Measurements from ENCODE around the gene GRM8.

Gene GRM8

DNA sequence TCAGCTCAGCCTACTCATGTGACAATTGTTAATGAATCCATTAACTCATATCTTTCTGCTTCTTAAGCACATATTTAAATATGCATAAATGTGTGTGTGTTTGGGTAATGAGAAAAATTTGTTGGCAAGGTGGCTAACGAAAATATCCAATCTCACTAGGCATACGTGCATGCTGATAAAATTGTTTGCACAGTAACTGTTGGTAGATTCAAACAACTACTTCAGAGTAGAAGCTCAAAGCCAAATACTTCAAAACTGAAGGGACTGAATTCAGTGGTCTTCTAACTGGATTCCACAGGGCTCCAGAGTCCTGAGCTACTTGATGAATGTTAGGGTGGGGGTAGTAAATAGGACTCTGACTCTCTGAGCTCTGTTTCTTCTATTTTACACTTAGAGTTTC lies 757.0 kb downstream of the GRM8 start:
- no peak for DNase-seq

DNA sequence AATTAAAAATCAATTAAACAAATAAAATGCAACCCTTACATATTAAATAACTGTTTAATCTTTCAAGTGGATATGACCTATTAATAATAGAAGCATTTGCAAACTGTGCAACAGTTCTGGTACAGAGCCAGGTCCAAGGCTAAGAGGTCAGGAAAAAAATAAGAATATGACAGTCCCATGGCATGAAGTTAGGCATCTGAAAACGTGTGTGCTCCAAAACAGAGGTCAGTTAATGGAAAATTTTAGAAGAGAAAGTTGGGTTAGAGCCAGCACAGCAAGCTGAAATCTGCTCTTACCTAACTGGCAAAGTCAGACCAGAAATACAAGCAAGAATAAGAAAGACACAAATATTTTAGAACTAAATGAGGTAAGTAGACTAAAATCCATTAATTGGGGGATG lies 757.7 kb downstream of the GRM8 start:
- DNase-seq: no peak

DNA sequence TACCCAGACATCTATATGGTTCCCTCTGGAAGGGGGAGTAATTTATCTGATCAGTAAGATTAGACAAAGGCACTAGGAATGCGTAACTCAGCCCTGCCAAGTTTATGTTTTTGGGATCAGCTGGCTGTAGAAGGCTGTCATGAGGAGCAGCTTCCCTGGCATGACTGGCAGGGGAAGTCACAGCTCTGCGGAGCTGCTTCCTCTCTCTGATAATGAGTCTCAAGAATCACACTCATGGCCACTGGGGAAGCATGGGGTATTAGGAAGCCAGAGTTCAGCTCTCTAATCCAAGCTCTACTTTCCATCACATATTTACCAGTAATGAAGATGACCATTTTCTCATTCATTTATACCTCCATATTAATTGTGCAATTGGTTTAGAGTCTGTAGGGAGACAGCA lies 758.9 kb downstream of the GRM8 start:
- DNase-seq: no peak

DNA sequence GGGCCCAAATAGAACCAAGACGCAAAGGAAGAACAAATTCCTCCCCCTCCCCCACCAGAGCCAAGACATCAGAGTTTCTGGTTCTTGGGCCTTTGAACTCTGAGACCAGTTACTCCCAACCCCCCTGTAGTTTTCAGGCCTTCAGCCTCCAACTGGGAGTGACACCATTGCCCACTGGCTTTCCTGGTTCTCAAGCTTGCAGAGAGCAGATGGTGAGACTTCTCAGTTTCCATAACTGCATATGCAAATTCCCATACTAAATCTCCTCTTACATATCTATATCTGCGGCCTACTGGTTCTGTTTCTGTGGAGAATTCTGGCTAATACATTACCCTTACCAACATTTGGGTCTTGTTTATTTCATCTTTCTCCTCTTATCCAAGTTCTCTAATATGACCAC lies 762.9 kb downstream of the GRM8 start:
- DNase-seq: no peak

DNA sequence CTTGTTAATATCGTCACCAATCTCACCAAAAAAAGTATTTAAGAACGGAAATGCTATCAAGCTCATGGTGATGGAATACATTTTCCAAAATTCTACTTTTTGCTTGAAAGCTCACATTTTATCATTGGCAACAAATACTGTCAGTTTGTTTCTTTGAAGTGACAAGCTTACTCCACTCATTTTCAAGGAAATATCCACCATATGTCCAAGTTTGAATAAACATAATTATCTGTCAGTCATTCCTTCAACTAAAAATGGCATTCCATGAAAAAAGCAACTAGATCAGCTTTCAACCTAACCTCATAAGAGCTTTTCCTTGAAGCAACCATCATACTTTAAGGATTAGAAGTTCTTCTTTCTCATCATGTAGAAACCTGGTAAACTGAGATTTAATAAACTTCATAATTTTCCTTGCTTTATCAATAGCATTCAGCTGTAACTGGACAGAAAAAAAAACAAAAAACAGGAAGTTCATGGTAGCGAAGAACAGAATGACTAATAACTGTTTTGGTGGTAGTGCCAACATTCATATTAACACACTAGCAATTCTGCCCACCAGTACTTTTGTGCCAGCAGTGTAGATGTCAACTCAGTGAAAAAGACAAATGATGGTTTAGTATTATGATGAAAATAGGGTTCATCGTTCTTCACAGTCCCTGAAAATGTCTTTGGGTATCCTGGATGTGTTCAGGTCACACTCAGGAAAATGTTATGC lies 764.9 kb downstream of the GRM8 start:
- DNase-seq: no peak

DNA sequence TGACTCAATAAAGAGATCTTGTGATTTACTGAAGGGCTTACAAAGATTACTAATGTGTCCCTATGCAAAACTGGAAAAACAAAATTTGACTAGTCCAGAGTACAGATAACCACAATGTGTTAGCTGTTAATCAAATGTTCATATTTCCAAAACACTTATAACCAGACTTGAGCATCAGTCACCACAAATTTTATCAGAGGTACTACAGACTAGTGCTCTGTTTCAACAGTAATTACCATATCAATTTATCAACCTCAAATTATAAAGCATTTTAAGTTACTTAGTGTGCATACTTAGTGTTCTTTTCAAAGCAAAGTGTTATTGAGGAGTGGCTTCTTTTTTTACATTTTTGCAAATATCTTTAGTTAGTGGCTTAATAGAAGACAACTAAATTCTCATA lies 765.9 kb downstream of the GRM8 start:
- DNase-seq: no peak

DNA sequence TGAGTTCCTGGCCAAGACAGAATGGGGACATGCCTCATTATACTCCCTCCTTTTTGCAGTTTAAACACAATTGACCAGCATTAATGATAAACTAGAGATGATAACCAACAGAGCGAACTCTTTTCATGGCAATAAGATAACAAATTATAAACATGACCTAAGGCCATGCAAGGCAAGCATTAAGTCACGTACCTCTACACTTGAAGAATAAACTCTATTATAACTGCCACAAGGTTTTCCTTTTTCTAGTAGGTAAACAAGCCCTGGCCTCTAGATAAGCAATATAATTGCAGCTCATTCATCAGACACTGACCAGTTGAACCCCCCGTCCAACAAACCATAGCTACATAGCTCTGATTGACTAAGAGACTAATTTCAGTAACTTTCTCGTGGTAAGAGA lies 767.0 kb downstream of the GRM8 start:
- no peak for DNase-seq

DNA sequence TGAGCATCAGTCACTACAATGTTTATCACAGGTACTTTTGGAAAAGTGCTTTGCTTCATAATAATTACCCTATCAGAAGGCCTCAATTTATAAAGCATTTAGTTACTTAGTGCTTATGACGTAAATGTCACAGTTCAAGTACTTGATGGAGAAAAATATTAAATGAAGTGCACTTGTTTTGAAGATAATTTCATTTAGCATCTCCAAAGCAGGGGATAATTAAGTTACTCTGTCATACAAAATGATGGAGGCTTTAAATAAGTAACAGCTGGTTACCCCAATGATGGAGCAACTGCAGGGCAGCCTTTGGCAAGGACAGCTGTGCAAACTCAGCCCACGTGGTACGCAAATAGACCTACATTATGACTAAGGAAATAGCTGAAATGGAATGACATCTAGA lies 768.8 kb downstream of the GRM8 start:
- no peak for DNase-seq

DNA sequence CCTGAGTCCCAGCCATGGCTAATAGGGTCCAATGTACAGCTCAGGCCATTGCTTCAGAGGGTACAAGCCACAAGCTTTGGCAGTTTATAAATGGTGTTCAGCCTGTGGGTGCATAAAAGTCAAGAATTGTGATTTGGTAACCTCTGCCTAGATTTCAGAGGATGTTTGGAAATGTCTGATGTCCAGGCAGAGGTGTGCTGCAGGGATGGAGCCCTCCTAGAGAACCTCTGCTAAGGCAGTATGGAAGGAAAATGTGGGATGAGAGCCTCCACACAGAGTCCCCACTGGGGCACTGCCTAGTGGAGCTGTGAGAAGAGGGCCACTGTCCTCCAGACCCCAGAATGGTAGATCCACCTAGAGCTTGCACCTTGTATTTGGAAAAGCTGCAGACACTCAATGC lies 779.9 kb downstream of the GRM8 start:
- no peak for DNase-seq

DNA sequence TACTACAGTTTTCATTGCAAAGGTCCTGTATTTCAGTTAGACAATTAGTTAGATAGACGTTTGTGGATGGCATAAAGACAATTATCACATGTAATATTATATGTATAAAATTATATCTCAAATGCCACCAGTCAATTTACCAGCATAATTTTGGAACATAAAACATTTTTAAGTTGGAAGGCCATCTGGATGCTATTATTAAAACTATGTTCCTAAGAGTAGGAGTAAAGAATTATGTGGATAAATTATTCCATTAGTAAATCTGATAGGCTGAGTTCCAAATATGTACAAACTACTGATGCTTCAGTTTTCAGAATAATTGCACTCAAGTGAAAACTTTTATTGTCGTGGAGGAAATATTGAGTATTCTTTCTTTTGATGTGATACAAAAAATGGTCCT lies 790.3 kb downstream of the GRM8 start:
- DNase-seq: no peak

DNA sequence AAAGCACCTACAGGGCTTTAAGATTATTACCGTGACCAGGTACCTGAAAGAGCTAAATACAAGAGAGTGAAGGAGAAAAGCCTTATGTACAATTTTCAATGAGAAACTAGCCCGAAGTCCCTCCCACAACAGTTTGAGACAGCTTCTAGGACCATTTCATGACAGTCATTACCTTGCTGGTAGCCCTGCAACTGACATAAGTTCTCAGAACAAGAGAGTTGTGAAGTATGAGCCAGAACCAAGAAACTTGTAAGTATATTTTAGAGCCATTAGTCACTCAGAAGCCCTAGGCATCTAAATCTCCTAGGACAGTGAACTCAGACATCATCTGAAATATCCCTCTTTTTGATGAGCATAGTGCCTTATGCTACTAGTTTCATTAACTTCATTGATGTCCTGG lies 792.1 kb downstream of the GRM8 start:
- no peak for DNase-seq

DNA sequence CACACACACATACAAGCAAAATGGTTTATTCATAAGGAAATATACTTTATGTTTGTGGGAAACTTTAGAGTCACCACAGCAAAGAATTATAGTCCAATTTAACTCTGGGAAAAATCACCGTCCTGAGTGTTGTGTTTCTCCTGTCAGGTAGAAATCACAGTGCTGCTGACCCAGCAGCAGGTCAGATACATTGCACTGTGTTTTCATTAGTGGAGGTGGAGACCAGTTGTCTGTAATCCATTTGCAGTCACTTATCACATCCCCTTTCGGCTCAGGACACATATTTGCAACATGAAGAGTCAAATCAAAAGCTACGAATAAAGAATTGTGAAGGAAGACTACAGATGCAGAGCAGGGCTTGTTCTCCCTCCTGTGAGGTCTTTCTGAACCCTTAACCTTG lies 799.6 kb downstream of the GRM8 start:
- no peak for DNase-seq

DNA sequence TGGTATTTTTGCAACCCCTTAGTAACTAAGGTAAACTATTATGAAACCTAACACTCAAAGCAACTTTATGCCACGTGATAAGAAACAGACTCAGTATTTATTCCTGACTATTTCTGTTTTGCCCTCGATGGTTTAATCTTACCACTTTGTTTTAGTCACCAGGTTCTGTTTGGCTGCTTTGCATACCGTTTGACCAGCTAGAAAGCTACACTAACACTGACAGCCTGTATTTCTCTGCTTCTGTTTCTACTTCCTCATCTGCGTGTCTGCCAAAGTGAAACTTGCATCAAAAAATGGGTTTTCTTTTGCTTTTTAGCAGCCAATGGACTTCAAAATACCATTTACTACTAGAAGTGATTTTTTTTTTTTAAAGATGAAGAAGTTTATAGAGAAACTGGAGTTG lies 802.5 kb downstream of the GRM8 start:
- DNase-seq: no peak

DNA sequence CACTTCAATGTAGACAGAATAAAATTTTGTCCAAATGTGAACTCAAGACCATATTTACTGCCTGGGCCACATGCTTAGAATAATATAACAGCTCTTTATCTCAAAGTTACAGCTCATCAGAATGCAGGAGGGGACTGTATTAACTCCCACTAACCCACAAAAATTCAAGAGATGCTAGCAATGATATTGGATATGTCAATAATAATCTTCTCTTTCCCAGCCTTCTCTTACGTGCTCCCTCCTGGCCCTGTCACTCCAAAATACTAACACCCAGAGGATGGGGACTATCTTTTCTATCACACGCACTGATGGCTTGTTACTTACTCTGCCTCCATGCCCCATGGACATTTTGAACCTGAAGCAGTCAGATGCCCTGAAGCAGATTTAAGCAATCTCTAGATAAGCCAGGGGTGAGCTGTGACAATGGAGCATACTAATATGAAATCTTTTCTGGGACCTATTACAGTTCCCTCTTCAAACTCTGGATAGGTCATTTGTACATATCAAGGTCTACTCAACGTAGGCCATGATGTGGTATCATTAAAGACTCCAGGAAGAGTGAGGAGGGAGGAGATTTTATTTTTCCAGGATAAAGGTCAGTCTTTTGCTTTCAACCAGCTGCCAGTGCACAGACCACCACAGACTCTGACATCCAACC lies 803.0 kb downstream of the GRM8 start:
- DNase-seq: peak; percentile 51

DNA sequence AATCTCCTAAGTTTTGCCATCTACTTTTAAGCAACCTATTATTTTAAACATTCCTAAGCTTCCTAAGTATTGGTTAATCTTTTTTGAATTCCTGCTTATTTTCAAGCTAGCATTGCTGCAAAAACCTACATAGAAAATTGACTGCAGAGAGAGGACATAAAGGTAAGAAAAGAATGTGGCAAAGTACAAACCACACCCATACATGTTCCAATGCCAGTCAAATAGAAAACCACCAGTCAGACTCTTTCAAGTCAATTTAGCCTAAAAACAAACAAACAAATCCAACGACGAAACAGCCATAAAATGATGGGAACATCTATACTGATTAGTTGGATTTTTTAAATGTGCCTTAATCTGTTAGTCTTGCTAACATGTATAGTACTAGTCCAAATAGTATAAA lies 804.8 kb downstream of the GRM8 start:
- no peak for DNase-seq

DNA sequence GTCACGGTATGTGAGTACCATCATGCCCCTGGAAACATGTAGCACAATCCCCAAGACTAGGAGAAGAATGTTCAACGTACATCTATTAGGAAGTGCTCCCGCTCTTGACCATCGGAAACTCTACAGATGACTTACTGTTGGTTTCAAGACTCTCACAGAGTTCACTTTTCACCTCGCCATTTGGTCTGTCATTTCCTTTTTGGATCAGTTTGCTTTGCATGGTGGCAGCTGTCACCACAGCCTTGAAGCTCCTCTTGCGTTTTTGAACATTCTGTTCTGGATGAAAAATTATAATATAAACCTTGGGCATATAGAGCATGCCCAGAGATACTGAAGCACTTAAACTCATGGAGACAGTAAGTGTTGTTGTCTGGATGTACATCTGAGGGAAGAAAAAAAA lies 806.8 kb downstream of the GRM8 start:
- no peak for DNase-seq

DNA sequence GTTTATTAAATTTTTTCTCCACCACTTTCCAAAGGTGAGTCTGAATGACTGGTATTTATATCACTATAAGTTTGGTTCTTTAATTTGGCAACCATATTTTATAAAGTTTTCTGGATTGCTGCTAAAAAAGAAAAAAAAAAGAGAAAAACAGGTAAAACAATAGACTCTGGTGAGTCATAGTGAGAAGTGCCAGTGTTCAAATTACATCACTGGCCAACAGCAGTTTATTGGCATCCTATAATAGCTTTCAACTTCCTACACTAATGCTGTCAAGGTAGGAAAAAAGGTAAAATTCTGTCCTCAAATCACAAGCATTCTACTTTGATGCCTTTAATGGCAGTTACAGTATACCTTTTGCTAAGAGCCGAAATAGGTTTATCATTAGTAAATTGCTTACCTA lies 808.8 kb downstream of the GRM8 start:
- DNase-seq: no peak

DNA sequence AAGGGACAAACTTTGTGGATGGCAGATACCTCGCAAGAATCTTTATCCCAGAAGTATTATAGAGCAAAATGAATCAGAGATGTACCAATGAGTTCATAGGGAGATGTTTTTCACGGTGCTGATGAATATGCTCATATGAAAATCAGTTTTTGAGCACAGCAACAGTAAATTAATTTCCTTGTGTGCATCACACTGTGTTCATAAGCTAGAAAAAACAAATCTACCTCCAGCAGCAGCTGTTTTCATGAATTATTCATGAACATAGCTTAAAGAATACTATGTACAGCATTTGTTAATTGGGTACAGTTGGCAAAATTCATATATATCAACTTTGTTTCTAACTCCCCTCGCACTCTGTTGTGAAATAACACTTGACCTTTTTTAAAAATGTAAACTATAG lies 809.8 kb downstream of the GRM8 start:
- DNase-seq: no peak

DNA sequence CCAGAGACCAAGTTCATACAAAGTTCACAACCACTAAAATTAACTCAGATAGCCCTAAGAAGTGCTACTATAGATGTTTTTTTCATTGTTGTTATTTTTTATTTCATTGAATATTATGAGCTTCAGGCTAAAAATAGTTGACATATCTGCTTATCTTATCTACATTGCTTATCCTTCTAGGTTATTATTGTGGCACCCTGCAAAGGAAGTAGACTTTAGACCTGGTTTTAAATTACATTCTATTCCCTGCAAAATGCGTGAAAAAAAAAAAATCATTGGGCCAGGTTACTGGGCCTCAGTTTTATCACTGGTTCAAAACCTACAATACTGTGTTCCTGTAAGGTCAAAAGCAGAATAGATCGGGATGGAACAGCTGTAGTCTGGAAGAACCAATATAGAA lies 811.0 kb downstream of the GRM8 start:
- no peak for DNase-seq

DNA sequence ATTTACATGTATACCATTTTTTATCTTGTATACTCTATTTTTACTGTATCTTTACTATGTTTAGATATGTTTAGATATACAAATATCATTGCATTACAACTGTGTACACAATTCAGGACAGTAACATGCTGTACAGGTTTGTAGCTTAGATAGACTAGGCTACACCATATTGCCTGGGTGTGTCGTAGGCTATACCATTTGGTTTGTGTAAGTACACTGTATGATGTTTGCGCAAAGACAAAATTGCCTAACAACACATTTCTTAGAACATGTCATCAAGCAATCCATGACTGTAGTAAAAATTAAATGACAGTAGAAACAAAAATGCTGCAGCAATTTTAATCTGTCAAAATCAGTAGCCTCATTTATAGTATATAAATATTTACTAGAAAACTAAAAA lies 812.2 kb downstream of the GRM8 start:
- no peak for DNase-seq

DNA sequence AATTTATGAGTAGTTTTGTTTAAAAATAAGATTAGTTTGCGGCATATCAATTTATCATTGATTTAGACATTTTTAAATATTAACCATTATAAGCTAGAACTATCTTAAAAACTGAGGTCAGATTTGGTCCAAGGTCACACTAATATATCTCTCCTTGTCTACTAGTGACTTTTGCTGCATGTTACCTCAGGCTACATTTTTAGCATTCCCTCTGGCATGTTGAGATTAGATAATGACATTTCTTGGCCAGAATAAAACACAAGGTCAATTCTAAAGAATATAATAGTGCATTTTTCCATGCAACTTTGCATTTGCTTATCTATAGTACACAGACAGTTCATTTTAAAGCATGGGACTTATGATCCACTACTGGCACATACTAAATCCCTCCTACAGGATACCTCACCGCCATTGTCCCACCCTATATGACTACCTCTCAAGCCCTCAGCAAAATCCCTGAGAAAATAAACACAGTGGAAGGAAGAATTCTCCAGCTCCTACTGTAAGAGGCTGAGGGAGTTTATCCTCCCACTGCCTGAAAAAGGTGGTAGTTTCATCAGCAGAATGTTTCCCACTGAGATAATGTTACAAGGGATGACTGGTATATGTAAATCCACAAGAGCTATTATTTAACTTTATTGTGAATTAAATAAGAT lies 816.4 kb downstream of the GRM8 start:
- DNase-seq: peak; percentile 22

DNA sequence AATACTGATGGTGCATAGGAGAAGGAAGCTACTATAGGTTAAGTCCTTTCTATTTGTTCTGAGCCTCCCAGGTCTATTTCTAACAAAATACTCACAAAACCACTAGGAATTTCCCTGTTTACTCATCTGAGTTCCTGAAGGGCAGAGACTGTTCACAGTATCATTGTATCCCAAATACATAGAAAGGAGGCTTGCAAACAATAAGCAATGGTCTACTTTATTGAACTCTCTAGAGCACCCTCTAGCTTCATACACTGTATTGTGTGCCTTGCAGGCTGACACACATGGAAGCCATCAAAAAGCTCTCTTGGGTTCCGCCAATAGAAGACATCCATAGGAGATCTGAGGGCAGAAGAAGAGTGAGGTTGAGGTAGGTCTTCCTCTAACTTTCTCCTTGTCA lies 826.1 kb downstream of the GRM8 start:
- DNase-seq: no peak

DNA sequence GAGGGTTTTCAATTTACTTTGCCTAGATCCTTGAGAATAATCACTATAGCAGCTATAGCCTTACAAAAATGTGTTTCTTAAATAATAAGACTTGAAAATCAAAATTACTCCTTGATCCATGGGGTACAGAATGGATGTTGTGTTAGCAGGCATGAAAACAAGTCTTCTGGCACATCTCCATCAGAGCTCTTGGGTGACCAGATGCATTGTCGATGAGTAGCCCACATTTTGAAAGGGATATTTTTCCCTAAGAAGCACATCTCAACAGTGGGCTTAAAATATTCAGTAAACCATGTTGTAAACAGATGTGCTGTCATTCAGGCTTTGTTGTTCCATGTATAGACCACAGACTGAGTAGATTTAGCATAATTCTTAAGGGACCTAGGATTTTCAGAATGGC lies 827.8 kb downstream of the GRM8 start:
- DNase-seq: no peak

DNA sequence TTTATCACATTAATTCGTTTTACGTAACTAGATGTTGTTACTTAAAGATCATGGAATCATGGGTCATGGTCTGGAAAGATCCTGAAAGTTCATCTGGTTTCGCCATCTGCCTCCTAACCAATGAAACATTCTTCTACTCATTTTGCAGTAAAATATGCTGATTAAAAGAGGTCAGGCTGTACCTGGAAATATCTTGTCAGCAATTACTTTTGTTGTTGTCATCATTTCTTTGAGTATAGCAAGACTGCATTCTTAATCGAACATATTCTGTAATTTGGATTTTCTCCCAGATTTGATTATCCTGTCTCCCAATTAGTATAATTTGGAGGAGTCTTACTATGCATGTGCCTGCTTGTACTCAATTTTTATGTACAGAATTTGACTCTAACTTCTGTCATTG lies 833.7 kb downstream of the GRM8 start:
- DNase-seq: no peak

Measured in fibroblast of skin of back (primary cell).